Cardiac septum (tissue), 1 donor: Measurements from ENCODE around the gene FAF1. TPM values are rescaled to one million over a fixed set of nuclear protein-coding genes. Genes with fewer than 3 reads are reported as not detected.
"Not testable (repeated sequence)": the region's sequence is repeated elsewhere in the genome, so short reads cannot be mapped to it uniquely, and the experiment has no call there.

Experiments used
- DNase-seq: peaks from one replicate; pipeline ENCODE4 v3.0.0-alpha.2; 2020; ENCODE audit warnings: low spot score
- intact Hi-C: fragments of 100-400 bp; cut with DNase I; formaldehyde crosslinking; loops from one replicate; pipeline ENCODE4 v1.14.0; 2022
- total RNA-seq: library from RNA; stranded (reverse); fragmentation: NEBNext Ultra II Directional; extraction: Animal tissue kit (Norgen Biotek cat#: 25700); gene quantifications from one replicate; pipeline ENCODE4 v1.2.1, GENCODE V29; 2021
- donor health status: DM: no; HTN: no; CAD: no.

FAF1 gene
- total RNA-seq, 1 donor from 2014 or later = 81.0 TPM

GRCh38 chr1:50929376-50929958, 30.6 kb downstream of the FAF1 start:
- DNase-seq = no peak
- intact Hi-C loops = no loop called here

- DNase-seq = no peak
- intact Hi-C loops = no loop called here
Measured at GRCh38 chr1:50923564-50923963, 36.5 kb downstream of the FAF1 start.

GRCh38 chr1:50921029-50921428, 39.0 kb downstream of the FAF1 start:
- intact Hi-C loops = no loop called here
- DNase-seq = no peak

- intact Hi-C loops = no loop called here
- DNase-seq = no peak
Measured at GRCh38 chr1:50920409-50920808, 39.7 kb downstream of the FAF1 start.

GRCh38 chr1:50917138-50918137, 42.6 kb downstream of the FAF1 start:
- DNase-seq = no peak
- intact Hi-C loops = no loop called here

GRCh38 chr1:50915621-50916020, 44.4 kb downstream of the FAF1 start:
- intact Hi-C loops = no loop called here
- DNase-seq = no peak

GRCh38 chr1:50913954-50914353, 46.1 kb downstream of the FAF1 start:
- no peak for DNase-seq
- intact Hi-C loops = no loop called here

GRCh38 chr1:50910356-50910755, 49.7 kb downstream of the FAF1 start:
- DNase-seq, intact Hi-C loops: not testable (repeated sequence)

GRCh38 chr1:50907610-50908009, 52.5 kb downstream of the FAF1 start:
- DNase-seq, intact Hi-C loops: not testable (repeated sequence)

GRCh38 chr1:50906050-50906449, 54.0 kb downstream of the FAF1 start:
- DNase-seq, intact Hi-C loops: not testable (repeated sequence)

GRCh38 chr1:50902419-50902818, 57.6 kb downstream of the FAF1 start:
- DNase-seq = no peak
- intact Hi-C loops = no loop called here

GRCh38 chr1:50901872-50902271, 58.2 kb downstream of the FAF1 start:
- DNase-seq = no peak
- intact Hi-C loops = no loop called here

- intact Hi-C loops = no loop called here
- DNase-seq = no peak
Measured at GRCh38 chr1:50898773-50899172, 61.3 kb downstream of the FAF1 start.

- no peak for DNase-seq
- intact Hi-C loops = no loop called here
Measured at GRCh38 chr1:50894340-50894739, 65.7 kb downstream of the FAF1 start.

- intact Hi-C loops = no loop called here
- no peak for DNase-seq
Measured at GRCh38 chr1:50893466-50893865, 66.6 kb downstream of the FAF1 start.

- intact Hi-C loops, DNase-seq: not testable (repeated sequence)
Measured at GRCh38 chr1:50887555-50887954, 72.5 kb downstream of the FAF1 start.

- DNase-seq = no peak
- intact Hi-C loops = no loop called here
Measured at GRCh38 chr1:50880373-50880772, 79.7 kb downstream of the FAF1 start.

GRCh38 chr1:50879137-50879536, 80.9 kb downstream of the FAF1 start:
- intact Hi-C loops = no loop called here
- DNase-seq = no peak

- intact Hi-C loops = no loop called here
- no peak for DNase-seq
Measured at GRCh38 chr1:50878434-50878833, 81.6 kb downstream of the FAF1 start.

GRCh38 chr1:50877641-50878040, 82.4 kb downstream of the FAF1 start:
- intact Hi-C loops = no loop called here

More at GRCh38 chr1:50877641-50878040, 82.4 kb downstream of the FAF1 start:
- no peak for DNase-seq
